ENCODE measurements around the gene RBM17.
"Not testable (repeated sequence)": the region's sequence is repeated elsewhere in the genome, so short reads cannot be mapped to it uniquely, and the experiment has no call there.

RBM17 gene

GRCh38 chr10:6139470-6139869 is 50.6 kb downstream of the RBM17 start:
- no peak for DNase-seq

GRCh38 chr10:6140141-6140841 is 51.5 kb downstream of the RBM17 start:
- no peak for DNase-seq

GRCh38 chr10:6140965-6141295 is 52.1 kb downstream of the RBM17 start:
- DNase-seq: no peak

- no peak for DNase-seq
These were observed 52.7 kb downstream of the RBM17 start for GRCh38 chr10:6141296-6142151.

- DNase-seq: not testable (repeated sequence)
These were observed 53.4 kb downstream of the RBM17 start for GRCh38 chr10:6142186-6142585.

- no peak for DNase-seq
These were observed 53.8 kb downstream of the RBM17 start for GRCh38 chr10:6142644-6143043.

GRCh38 chr10:6143181-6143580 is 54.3 kb downstream of the RBM17 start:
- DNase-seq: no peak

GRCh38 chr10:6144406-6145165 is 55.8 kb downstream of the RBM17 start:
- DNase-seq: peak; percentile 86 to 90

- no peak for DNase-seq
These were observed 56.5 kb downstream of the RBM17 start for GRCh38 chr10:6145166-6145987.

- no peak for DNase-seq
These were observed 57.4 kb downstream of the RBM17 start for GRCh38 chr10:6146013-6146785.

GRCh38 chr10:6146921-6147320 is 58.1 kb downstream of the RBM17 start:
- no peak for DNase-seq

- no peak for DNase-seq
These were observed 59.4 kb downstream of the RBM17 start for GRCh38 chr10:6148251-6148701.

- DNase-seq: peak in 1 of 2 experiments; percentile 47
These were observed 60.1 kb downstream of the RBM17 start for GRCh38 chr10:6148908-6149307.

- DNase-seq: peak in 1 of 2 experiments; percentile 31
These were observed 62.5 kb downstream of the RBM17 start for GRCh38 chr10:6151087-6151977.

GRCh38 chr10:6153845-6154244 is 65.0 kb downstream of the RBM17 start:
- no peak for DNase-seq

- DNase-seq: no peak
These were observed 65.7 kb downstream of the RBM17 start for GRCh38 chr10:6154566-6154965.

- no peak for DNase-seq
These were observed 69.4 kb downstream of the RBM17 start for GRCh38 chr10:6158276-6158675.

- no peak for DNase-seq
These were observed 73.1 kb downstream of the RBM17 start for GRCh38 chr10:6161921-6162320.

GRCh38 chr10:6162589-6163356 is 73.9 kb downstream of the RBM17 start:
- DNase-seq: no peak
